Naive thymus-derived CD8-positive, alpha-beta T cell (primary cell): ENCODE data around the gene PIEZO2. TPM values are rescaled to one million over a fixed set of nuclear protein-coding genes. Genes with fewer than 3 reads are reported as not detected.

Source experiments
- ATAC-seq, 2 donors: fragments of 150-1000 bp; cut with Tn5 transposase in 1 of 2; sonication (Bioruptor Pico), chemical (Tn5 transposase) in 1 of 2; 1 replicate in 1 of 2; 2 replicates in 1 of 2; pipeline ENCODE4 v1.10.0; 2021; ENCODE audit warnings: mild to moderate bottlenecking in 2 of 2, moderate library complexity in 2 of 2
- POLR2A ChIA-PET: fragments of 350-600 bp; sonication (Branson Sonifier 250); formaldehyde crosslinking; loops from one replicate; lab custom pipeline; 2021; ENCODE audit warnings: antibody characterized with exemption; lab: Charles Lee
- DNase-seq, 10 donors: peaks; one replicate each; pipeline versions ENCODE4 v3.0.0 to v3.0.0-alpha.2; 2020 to 2022
- H3K27ac Mint-ChIP-seq, 10 donors: one replicate each; pipeline ENCODE4 v1.8.0; 2020 to 2022; ENCODE audit warnings: mild to moderate bottlenecking in 10 of 10, mixed read lengths in 10 of 10, moderate library complexity in 4 of 10, inconsistent platforms in 1 of 10
- H3K27me3 Mint-ChIP-seq, 5 donors: one replicate each; pipeline ENCODE4 v1.8.0; 2021 to 2022; ENCODE audit warnings: mixed read lengths in 5 of 5
- H3K36me3 Mint-ChIP-seq, 3 donors: one replicate each; pipeline ENCODE4 v1.8.0; 2020 to 2022; ENCODE audit warnings: mixed read lengths in 3 of 3, mild to moderate bottlenecking in 2 of 3, inconsistent platforms in 1 of 3
- H3K4me1 Mint-ChIP-seq, 4 donors: one replicate each; pipeline ENCODE4 v1.8.0; 2021 to 2022; ENCODE audit warnings: mixed read lengths in 4 of 4
- H3K4me3 Mint-ChIP-seq, 10 donors: one replicate each; pipeline ENCODE4 v1.8.0; 2020 to 2022; ENCODE audit warnings: mild to moderate bottlenecking in 10 of 10, mixed read lengths in 10 of 10, moderate library complexity in 6 of 10, inconsistent platforms in 1 of 10
- H3K9me3 Mint-ChIP-seq, 9 donors: one replicate each; pipeline ENCODE4 v1.8.0; 2020 to 2022; ENCODE audit warnings: mixed read lengths in 9 of 9, mild to moderate bottlenecking in 3 of 9, inconsistent platforms in 1 of 9, moderate library complexity in 1 of 9
- polyA plus RNA-seq, 3 donors: library from polyadenylated mRNA; unstranded; fragments of 300-500 nt; fragmentation: Illumina TruSeq; gene quantifications; one replicate each; pipeline ENCODE4 v1.2.3, GENCODE V29; 2021
- total RNA-seq, 8 experiments: library from RNA in 2 of 8; stranded (reverse) in 2 of 8; gene quantifications; one replicate each; pipeline ENCODE4 v1.2.3 and lab custom pipeline; 2021 to 2026

PIEZO2 gene
- total and polyA plus RNA-seq, 5 experiments from 2014 or later = not detected

- H3K27me3 Mint-ChIP-seq = no peaks in the 10 kb centered on the region
- H3K36me3 Mint-ChIP-seq = no peaks in the 10 kb centered on the region
- H3K9me3 Mint-ChIP-seq = peaks cover 0 to 18% (median 0%) of the 10 kb centered on the region in 9 donors
- no peak overlapping the region for H3K27ac Mint-ChIP-seq
- no peak for ATAC-seq
- POLR2A ChIA-PET = no interaction called here
- DNase-seq = no peak
- peaks cover 0 to 1% (median 0%) of the 10 kb centered on the region in 4 donors for H3K4me1 Mint-ChIP-seq
- no peak overlapping the region for H3K4me3 Mint-ChIP-seq
These were observed 83.3 kb downstream of the PIEZO2 start for GRCh38 chr18:11066038-11066437.

GRCh38 chr18:11064727-11065460 lies 84.5 kb downstream of the PIEZO2 start:
- DNase-seq (no peak), ATAC-seq (no peak)
- no peaks in the 10 kb centered on the region for H3K27me3 Mint-ChIP-seq
- no peaks in the 10 kb centered on the region for H3K4me1 Mint-ChIP-seq
- no peak overlapping the region for H3K27ac Mint-ChIP-seq
- POLR2A ChIA-PET = no interaction called here
- no peak overlapping the region for H3K4me3 Mint-ChIP-seq
- no peaks in the 10 kb centered on the region for H3K36me3 Mint-ChIP-seq
- peaks cover 0 to 18% (median 0%) of the 10 kb centered on the region in 9 donors for H3K9me3 Mint-ChIP-seq

- H3K9me3 Mint-ChIP-seq = peaks cover 0 to 18% (median 0%) of the 10 kb centered on the region in 9 donors
- H3K4me3 Mint-ChIP-seq = no peak overlapping the region
- H3K27ac Mint-ChIP-seq = no peak overlapping the region
- POLR2A ChIA-PET = no interaction called here
- ATAC-seq = no peak
- H3K27me3 Mint-ChIP-seq = no peaks in the 10 kb centered on the region
- no peak for DNase-seq
- H3K4me1 Mint-ChIP-seq = no peaks in the 10 kb centered on the region
- H3K36me3 Mint-ChIP-seq = no peaks in the 10 kb centered on the region
These were observed 85.3 kb downstream of the PIEZO2 start for GRCh38 chr18:11064106-11064505.

GRCh38 chr18:11055721-11056120 lies 93.6 kb downstream of the PIEZO2 start:
- Mint-ChIP-seq H3K27me3 (peaks cover 0 to 5% (median 0%) of the 10 kb centered on the region in 5 donors), H3K9me3 (peaks cover 0 to 10% (median 0%) of the 10 kb centered on the region in 9 donors), H3K4me3 (no peak overlapping the region), H3K36me3 (no peaks in the 10 kb centered on the region), H3K27ac (no peak overlapping the region), H3K4me1 (no peaks in the 10 kb centered on the region)
- ATAC-seq (no peak), DNase-seq (no peak)
- POLR2A ChIA-PET = no interaction called here

GRCh38 chr18:11054497-11054896 lies 94.9 kb downstream of the PIEZO2 start:
- no peak overlapping the region for H3K27ac Mint-ChIP-seq
- H3K27me3 Mint-ChIP-seq = peaks cover 0 to 5% (median 0%) of the 10 kb centered on the region in 5 donors
- peaks cover 0 to 10% (median 0%) of the 10 kb centered on the region in 9 donors for H3K9me3 Mint-ChIP-seq
- no peaks in the 10 kb centered on the region for H3K36me3 Mint-ChIP-seq
- DNase-seq (no peak), ATAC-seq (no peak)
- no peak overlapping the region for H3K4me3 Mint-ChIP-seq
- POLR2A ChIA-PET = no interaction called here
- H3K4me1 Mint-ChIP-seq = no peaks in the 10 kb centered on the region

- peaks cover 0 to 3% (median 0%) of the 10 kb centered on the region in 5 donors for H3K27me3 Mint-ChIP-seq
- no peaks in the 10 kb centered on the region for H3K4me1 Mint-ChIP-seq
- no peak for ATAC-seq
- H3K4me3 Mint-ChIP-seq = no peak overlapping the region
- DNase-seq = no peak
- no peaks in the 10 kb centered on the region for H3K36me3 Mint-ChIP-seq
- peaks cover 0 to 7% (median 0%) of the 10 kb centered on the region in 9 donors for H3K9me3 Mint-ChIP-seq
- H3K27ac Mint-ChIP-seq = no peak overlapping the region
- POLR2A ChIA-PET = no interaction called here
These were observed 96.1 kb downstream of the PIEZO2 start for GRCh38 chr18:11053293-11053692.

GRCh38 chr18:11052800-11053199 lies 96.6 kb downstream of the PIEZO2 start:
- H3K36me3 Mint-ChIP-seq = no peaks in the 10 kb centered on the region
- POLR2A ChIA-PET = no interaction called here
- H3K9me3 Mint-ChIP-seq = peaks cover 0 to 7% (median 0%) of the 10 kb centered on the region in 9 donors
- no peak for ATAC-seq
- H3K4me3 Mint-ChIP-seq = no peak overlapping the region
- H3K27me3 Mint-ChIP-seq = peaks cover 0 to 3% (median 0%) of the 10 kb centered on the region in 5 donors
- no peaks in the 10 kb centered on the region for H3K4me1 Mint-ChIP-seq
- no peak for DNase-seq
- H3K27ac Mint-ChIP-seq = no peak overlapping the region

GRCh38 chr18:11051462-11051861 lies 97.9 kb downstream of the PIEZO2 start:
- Mint-ChIP-seq H3K4me3 (no peak overlapping the region), H3K36me3 (no peaks in the 10 kb centered on the region), H3K27me3 (no peaks in the 10 kb centered on the region), H3K9me3 (peaks cover 0 to 7% (median 0%) of the 10 kb centered on the region in 9 donors), H3K4me1 (no peaks in the 10 kb centered on the region), H3K27ac (no peak overlapping the region)
- POLR2A ChIA-PET = no interaction called here
- ATAC-seq (no peak), DNase-seq (no peak)

- no peak for DNase-seq
- H3K27ac Mint-ChIP-seq = no peak overlapping the region
- H3K9me3 Mint-ChIP-seq = peaks cover 0 to 5% (median 0%) of the 10 kb centered on the region in 9 donors
- no peaks in the 10 kb centered on the region for H3K4me1 Mint-ChIP-seq
- no peaks in the 10 kb centered on the region for H3K27me3 Mint-ChIP-seq
- H3K4me3 Mint-ChIP-seq = no peak overlapping the region
- H3K36me3 Mint-ChIP-seq = no peaks in the 10 kb centered on the region
- ATAC-seq = no peak
- POLR2A ChIA-PET = no interaction called here
These were observed 98.4 kb downstream of the PIEZO2 start for GRCh38 chr18:11050966-11051365.

GRCh38 chr18:11047817-11048216 lies 101.6 kb downstream of the PIEZO2 start:
- Mint-ChIP-seq H3K9me3 (no peaks in the 10 kb centered on the region), H3K4me3 (no peak overlapping the region), H3K36me3 (no peaks in the 10 kb centered on the region), H3K27ac (no peak overlapping the region), H3K27me3 (no peaks in the 10 kb centered on the region), H3K4me1 (no peaks in the 10 kb centered on the region)
- DNase-seq (no peak), ATAC-seq (no peak)
- POLR2A ChIA-PET = no interaction called here

- Mint-ChIP-seq H3K4me3 (no peak overlapping the region), H3K27me3 (peaks cover 0 to 2% (median 0%) of the 10 kb centered on the region in 5 donors), H3K36me3 (no peaks in the 10 kb centered on the region), H3K4me1 (no peaks in the 10 kb centered on the region), H3K9me3 (no peaks in the 10 kb centered on the region), H3K27ac (no peak overlapping the region)
- POLR2A ChIA-PET = no interaction called here
- DNase-seq (no peak), ATAC-seq (no peak)
These were observed 102.2 kb downstream of the PIEZO2 start for GRCh38 chr18:11047156-11047555.

- Mint-ChIP-seq H3K4me1 (no peaks in the 10 kb centered on the region), H3K27me3 (peaks cover 0 to 3% (median 0%) of the 10 kb centered on the region in 5 donors), H3K4me3 (no peak overlapping the region), H3K27ac (no peak overlapping the region), H3K36me3 (no peaks in the 10 kb centered on the region), H3K9me3 (no peaks in the 10 kb centered on the region)
- ATAC-seq (no peak), DNase-seq (no peak)
- POLR2A ChIA-PET = no interaction called here
These were observed 103.2 kb downstream of the PIEZO2 start for GRCh38 chr18:11046140-11046539.

- no peak overlapping the region for H3K27ac Mint-ChIP-seq
These were observed 105.7 kb downstream of the PIEZO2 start for GRCh38 chr18:11043694-11044093.

GRCh38 chr18:11042247-11042646 lies 107.1 kb downstream of the PIEZO2 start:
- H3K4me3 Mint-ChIP-seq = no peak overlapping the region

More at GRCh38 chr18:11043694-11044093, 105.7 kb downstream of the PIEZO2 start:
- no peaks in the 10 kb centered on the region for H3K9me3 Mint-ChIP-seq
- H3K36me3 Mint-ChIP-seq = no peaks in the 10 kb centered on the region
- DNase-seq = no peak
- no peak overlapping the region for H3K4me3 Mint-ChIP-seq
- peaks cover 0 to 6% (median 0%) of the 10 kb centered on the region in 5 donors for H3K27me3 Mint-ChIP-seq
- no peak for ATAC-seq
- no peaks in the 10 kb centered on the region for H3K4me1 Mint-ChIP-seq
- POLR2A ChIA-PET = no interaction called here

More at GRCh38 chr18:11042247-11042646, 107.1 kb downstream of the PIEZO2 start:
- Mint-ChIP-seq H3K9me3 (no peaks in the 10 kb centered on the region), H3K27ac (no peak overlapping the region), H3K4me1 (no peaks in the 10 kb centered on the region), H3K27me3 (peaks cover 0 to 6% (median 0%) of the 10 kb centered on the region in 5 donors), H3K36me3 (no peaks in the 10 kb centered on the region)
- DNase-seq = no peak
- POLR2A ChIA-PET = no interaction called here
- ATAC-seq = no peak
